Mesenchymal stem cell (in vitro differentiated cells and primary cell): ENCODE results near the gene CFAP410.

Experiments used
- DNase-seq: peaks from one replicate; pipeline ENCODE4 v3.0.0-alpha.2; 2013
- H2AFZ ChIP-seq: one replicate; pipeline ENCODE4 v1.6.1; 2013; ENCODE audit warnings: low read depth, mild to moderate bottlenecking, control low read depth, inconsistent platforms, low read length, moderate library complexity
- H2AK5ac ChIP-seq: 2 replicates; pipeline ENCODE4 v1.6.1; 2013; ENCODE audit warnings: low read length, moderate library complexity, mild to moderate bottlenecking, inconsistent platforms; ENCODE audit not compliant: severe bottlenecking
- H2BK120ac ChIP-seq: one replicate; pipeline ENCODE4 v1.6.1; 2013; ENCODE audit warnings: low read depth, mild to moderate bottlenecking, inconsistent platforms, low read length, moderate library complexity
- H2BK12ac ChIP-seq, 2 experiments: one replicate each; pipeline ENCODE4 v1.6.1; 2013; ENCODE audit warnings: inconsistent platforms in 2 of 2, low read length in 2 of 2, mild to moderate bottlenecking in 2 of 2, moderate library complexity in 2 of 2, control low read depth in 1 of 2
- H2BK15ac ChIP-seq: one replicate; pipeline ENCODE4 v1.6.1; 2013; ENCODE audit warnings: mild to moderate bottlenecking, low read depth, inconsistent platforms; ENCODE audit not compliant: poor library complexity, severe bottlenecking
- H2BK5ac ChIP-seq: 2 replicates; pipeline ENCODE4 v1.6.1; 2013; ENCODE audit warnings: low read depth, mild to moderate bottlenecking, low read length, control low read depth, inconsistent platforms; ENCODE audit not compliant: poor library complexity, severe bottlenecking
- H3K14ac ChIP-seq, 2 experiments: one replicate each; pipeline ENCODE4 v1.6.1; 2013; ENCODE audit warnings: inconsistent platforms in 2 of 2, low read length in 2 of 2, control low read depth in 1 of 2, mild to moderate bottlenecking in 1 of 2, moderate library complexity in 1 of 2
- H3K18ac ChIP-seq, 2 experiments: one replicate each; pipeline ENCODE4 v1.6.1; 2013; ENCODE audit warnings: inconsistent platforms in 2 of 2, low read length in 2 of 2, control low read depth in 1 of 2, low read depth in 1 of 2, mild to moderate bottlenecking in 1 of 2
- H3K23ac ChIP-seq, 2 experiments: one replicate each; pipeline ENCODE4 v1.6.1; 2013; ENCODE audit warnings: inconsistent platforms in 2 of 2, low read length in 2 of 2, mild to moderate bottlenecking in 2 of 2, moderate library complexity in 2 of 2, control low read depth in 1 of 2
- H3K27ac ChIP-seq: 2 replicates; pipeline ENCODE4 v1.5.1; 2013; ENCODE audit warnings: mild to moderate bottlenecking, moderate library complexity, low read length, control low read depth, inconsistent platforms; ENCODE audit not compliant: poor library complexity, severe bottlenecking
- H3K27me3 ChIP-seq, 2 experiments: 2 replicates each; pipeline versions ENCODE4 v1.6.1 to v1.7.0; 2013; ENCODE audit warnings: low read length in 2 of 2, mild to moderate bottlenecking in 2 of 2, moderate library complexity in 2 of 2, control low read depth in 1 of 2, inconsistent platforms in 1 of 2; ENCODE audit not compliant: control insufficient read depth in 1 of 2, insufficient read depth in 1 of 2
- H3K36me3 ChIP-seq, 2 experiments: 2 replicates each; pipeline versions ENCODE4 v1.6.1 to v1.7.0; 2013; ENCODE audit warnings: low read length in 2 of 2, control low read depth in 1 of 2, inconsistent platforms in 1 of 2, low read depth in 1 of 2, mild to moderate bottlenecking in 1 of 2; ENCODE audit not compliant: insufficient read depth in 2 of 2, control insufficient read depth in 1 of 2
- H3K4ac ChIP-seq, 2 experiments: one replicate each; pipeline ENCODE4 v1.6.1; 2013; ENCODE audit warnings: inconsistent platforms in 2 of 2, low read length in 2 of 2, mild to moderate bottlenecking in 2 of 2, moderate library complexity in 2 of 2, control low read depth in 1 of 2, low read depth in 1 of 2
- H3K4me1 ChIP-seq: 2 replicates; pipeline ENCODE4 v1.6.1; 2013; ENCODE audit warnings: low read depth, low read length, control low read depth; ENCODE audit not compliant: control insufficient read depth, insufficient read depth
- H3K4me2 ChIP-seq: 2 replicates; pipeline ENCODE4 v1.6.1; 2013; ENCODE audit warnings: low read length, mild to moderate bottlenecking, inconsistent platforms; ENCODE audit not compliant: poor library complexity, severe bottlenecking
- H3K4me3 ChIP-seq, 2 experiments: 2 replicates each; pipeline versions ENCODE4 v1.5.1 to v1.7.0; 2013; ENCODE audit warnings: low read length in 2 of 2, mild to moderate bottlenecking in 2 of 2, control low read depth in 1 of 2, low read depth in 1 of 2; ENCODE audit not compliant: insufficient read depth in 1 of 2
- H3K79me1 ChIP-seq: replicated peaks from 2 replicates; pipeline ENCODE4 v1.6.1; 2013; ENCODE audit warnings: mild to moderate bottlenecking, control low read depth, low read length, inconsistent platforms; ENCODE audit not compliant: poor library complexity, severe bottlenecking
- H3K9ac ChIP-seq: 2 replicates; pipeline ENCODE4 v1.7.0; 2013; ENCODE audit warnings: mild to moderate bottlenecking, low read length, moderate library complexity
- H3K9me3 ChIP-seq: 2 replicates; pipeline ENCODE4 v1.7.0; 2013; ENCODE audit warnings: mild to moderate bottlenecking, low read length; ENCODE audit not compliant: control insufficient read depth
- H4K8ac ChIP-seq: one replicate; pipeline ENCODE4 v1.6.1; 2013; ENCODE audit warnings: inconsistent platforms, mild to moderate bottlenecking, low read length, moderate library complexity
- H4K91ac ChIP-seq: one replicate; pipeline ENCODE4 v1.6.1; 2013; ENCODE audit warnings: mild to moderate bottlenecking, low read length, inconsistent platforms
- WGBS: methylation state at CpG from one replicate; pipeline ENCODE4 v1.1.7; 2013; ENCODE audit warnings: mixed read lengths; 5-methylcytosine and 5-hydroxymethylcytosine counted together

The CFAP410 gene

DNA sequence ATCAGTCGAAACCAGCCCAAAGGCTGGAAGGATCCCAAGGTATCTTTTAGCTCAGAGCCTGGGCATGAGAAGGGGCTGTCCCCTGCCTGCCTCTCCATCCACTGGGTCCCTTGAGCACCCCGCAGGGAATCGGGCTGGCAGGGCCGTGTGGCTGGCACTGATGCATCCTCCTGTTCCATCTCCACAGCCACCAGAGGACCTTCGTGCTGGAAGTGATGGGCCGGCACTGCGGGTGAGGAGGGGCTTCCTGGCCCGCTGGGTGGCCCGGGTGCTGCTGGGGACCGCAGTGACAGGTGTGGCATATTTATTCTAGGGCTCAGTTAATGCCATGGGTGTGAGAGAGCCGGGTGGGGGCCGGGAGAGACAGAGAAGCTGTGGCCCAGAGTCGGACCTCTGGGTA is 25.7 kb downstream of the CFAP410 start:
- H2BK15ac ChIP-seq: no peak overlapping the region
- no peak overlapping the region for H3K9ac ChIP-seq
- H3K4ac ChIP-seq: no peak overlapping the region
- no peaks in the 10 kb centered on the region for H3K27me3 ChIP-seq
- no peak overlapping the region for H2BK120ac ChIP-seq
- H3K18ac ChIP-seq: no peak overlapping the region
- peaks cover 12% of the 10 kb centered on the region for H3K79me1 ChIP-seq
- no peak overlapping the region for H3K23ac ChIP-seq
- H3K36me3 ChIP-seq: peaks cover 58 to 99% of the 10 kb centered on the region in 2 experiments
- no peak overlapping the region for H3K4me3 ChIP-seq
- H3K4me1 ChIP-seq: no peaks in the 10 kb centered on the region
- 96% methylated on average over 13 of the region's 13 CpGs for WGBS
- H2BK12ac ChIP-seq: no peak overlapping the region
- H2AFZ ChIP-seq: no peak overlapping the region
- H3K4me2 ChIP-seq: no peak overlapping the region
- no peak overlapping the region for H4K91ac ChIP-seq
- H3K9me3 ChIP-seq: no peaks in the 10 kb centered on the region
- no peak overlapping the region for H3K14ac ChIP-seq
- no peak overlapping the region for H2BK5ac ChIP-seq
- H4K8ac ChIP-seq: no peak overlapping the region
- DNase-seq: no peak
- no peak overlapping the region for H2AK5ac ChIP-seq
- no peak overlapping the region for H3K27ac ChIP-seq

DNA sequence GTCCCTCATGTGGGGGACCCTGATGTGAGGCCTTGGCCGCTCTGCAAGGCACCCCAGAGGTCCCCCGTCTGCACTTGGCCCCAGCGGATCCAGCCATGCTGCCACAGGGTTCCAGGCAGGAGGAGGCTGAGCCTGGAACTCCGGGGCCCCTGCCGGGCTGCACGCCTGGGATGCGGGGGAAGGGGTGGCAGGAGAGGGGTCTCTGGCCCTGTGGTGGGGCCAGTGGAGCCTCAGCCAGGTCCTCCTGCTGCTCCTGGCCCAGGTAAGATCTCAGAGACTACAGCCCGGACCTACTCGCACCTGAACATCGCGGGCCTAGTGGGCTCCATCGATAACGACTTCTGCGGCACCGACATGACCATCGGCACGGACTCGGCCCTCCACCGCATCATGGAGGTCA is 26.5 kb downstream of the CFAP410 start:
- no peak overlapping the region for H4K8ac ChIP-seq
- H3K4ac ChIP-seq: no peak overlapping the region
- H3K18ac ChIP-seq: no peak overlapping the region
- H3K14ac ChIP-seq: no peak overlapping the region
- peaks cover 58 to 96% of the 10 kb centered on the region in 2 experiments for H3K36me3 ChIP-seq
- H4K91ac ChIP-seq: no peak overlapping the region
- no peaks in the 10 kb centered on the region for H3K9me3 ChIP-seq
- no peaks in the 10 kb centered on the region for H3K4me1 ChIP-seq
- no peak overlapping the region for H2AK5ac ChIP-seq
- no peak overlapping the region for H2BK15ac ChIP-seq
- no peak overlapping the region for H2AFZ ChIP-seq
- H3K27me3 ChIP-seq: no peaks in the 10 kb centered on the region
- no peak overlapping the region for H2BK12ac ChIP-seq
- no peak overlapping the region for H3K27ac ChIP-seq
- no peak overlapping the region for H3K9ac ChIP-seq
- no peak overlapping the region for H3K4me2 ChIP-seq
- no peak overlapping the region for H3K4me3 ChIP-seq
- H3K79me1 ChIP-seq: peaks cover 12% of the 10 kb centered on the region
- DNase-seq: no peak
- no peak overlapping the region for H2BK5ac ChIP-seq
- no peak overlapping the region for H2BK120ac ChIP-seq
- no peak overlapping the region for H3K23ac ChIP-seq
- 97% methylated on average over 19 of the region's 19 CpGs for WGBS

DNA sequence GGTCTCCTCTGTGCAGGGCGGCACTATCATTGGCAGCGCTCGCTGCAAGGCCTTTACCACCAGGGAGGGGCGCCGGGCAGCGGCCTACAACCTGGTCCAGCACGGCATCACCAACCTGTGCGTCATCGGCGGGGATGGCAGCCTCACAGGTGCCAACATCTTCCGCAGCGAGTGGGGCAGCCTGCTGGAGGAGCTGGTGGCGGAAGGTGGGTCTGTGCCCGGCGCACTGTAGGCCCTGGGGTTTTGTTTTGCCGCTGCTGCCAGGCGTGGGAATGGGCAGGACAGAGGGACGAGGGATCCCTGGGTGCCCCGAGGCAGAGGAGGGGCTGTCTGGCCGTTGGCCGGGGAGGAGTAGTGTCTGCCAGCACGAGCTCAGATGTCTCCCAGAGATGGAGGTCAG is 27.1 kb downstream of the CFAP410 start:
- Histone ChIP-seq H3K79me1 (peaks cover 12% of the 10 kb centered on the region), H3K4me2 (no peak overlapping the region), H3K18ac (no peak overlapping the region), H3K27ac (no peak overlapping the region), H3K9me3 (no peaks in the 10 kb centered on the region), H3K4me1 (no peaks in the 10 kb centered on the region), H2AFZ (no peak overlapping the region), H3K4me3 (no peak overlapping the region), H4K91ac (no peak overlapping the region), H2BK15ac (no peak overlapping the region), H2BK5ac (no peak overlapping the region), H2AK5ac (no peak overlapping the region), H3K23ac (no peak overlapping the region), H3K36me3 (peaks cover 57 to 96% of the 10 kb centered on the region in 2 experiments), H2BK120ac (no peak overlapping the region), H2BK12ac (no peak overlapping the region), H3K4ac (no peak overlapping the region), H4K8ac (no peak overlapping the region), H3K9ac (no peak overlapping the region), H3K27me3 (no peaks in the 10 kb centered on the region), H3K14ac (no peak overlapping the region)
- no peak for DNase-seq
- 98% methylated on average over 22 of the region's 22 CpGs for WGBS

DNA sequence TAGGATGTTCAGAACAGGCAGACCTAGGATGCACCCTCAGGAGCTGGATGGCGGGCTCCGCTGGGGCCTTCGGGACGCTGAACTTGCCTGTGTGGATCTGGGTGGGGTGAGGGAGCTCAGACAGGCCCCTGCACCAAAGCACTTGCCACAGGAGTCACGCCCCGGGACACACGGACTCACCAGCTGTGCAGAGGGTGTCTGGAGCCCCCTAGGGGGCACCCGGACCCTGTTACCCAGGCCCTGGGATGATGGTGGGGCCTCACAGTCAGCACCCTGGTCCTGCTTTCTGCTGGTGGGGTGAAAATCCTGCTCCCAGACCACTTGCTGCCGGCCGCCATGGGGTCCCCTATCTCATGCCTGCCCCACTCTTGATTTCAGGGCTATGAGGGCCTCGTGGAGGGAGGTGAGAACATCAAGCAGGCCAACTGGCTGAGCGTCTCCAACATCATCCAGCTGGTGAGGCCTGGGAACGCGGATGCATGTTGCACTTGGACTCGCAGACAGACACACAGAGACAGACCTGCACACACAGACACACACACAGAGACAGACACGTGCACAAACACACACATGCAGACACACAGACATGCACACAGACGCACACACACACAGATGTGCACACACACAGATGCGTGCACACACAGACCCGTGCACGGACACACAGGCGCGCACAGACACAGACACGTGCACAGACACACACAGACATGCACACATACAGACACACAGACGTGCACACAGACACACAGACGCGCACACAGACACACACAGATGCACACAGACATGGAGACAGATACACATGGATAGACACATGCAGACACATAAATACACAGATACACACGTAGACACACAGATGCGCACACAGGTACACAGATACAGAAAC is 28.3 kb downstream of the CFAP410 start:
- Histone ChIP-seq H3K4me2 (no peak overlapping the region), H3K14ac (no peak overlapping the region), H3K4ac (no peak overlapping the region), H3K27ac (no peak overlapping the region), H4K91ac (no peak overlapping the region), H3K23ac (no peak overlapping the region), H3K79me1 (peaks cover 21% of the 10 kb centered on the region), H4K8ac (no peak overlapping the region), H2AK5ac (no peak overlapping the region), H3K27me3 (no peaks in the 10 kb centered on the region), H3K4me1 (peaks cover 2% of the 10 kb centered on the region), H2BK5ac (no peak overlapping the region), H2AFZ (no peak overlapping the region), H2BK15ac (no peak overlapping the region), H3K4me3 (no peak overlapping the region), H3K36me3 (peaks cover 48 to 95% of the 10 kb centered on the region in 2 experiments), H3K18ac (no peak overlapping the region), H2BK12ac (no peak overlapping the region), H3K9ac (no peak overlapping the region), H3K9me3 (no peaks in the 10 kb centered on the region), H2BK120ac (no peak overlapping the region)
- WGBS: 96% methylated on average over 28 of the region's 28 CpGs
- no peak for DNase-seq
